GM21423 (cell line): ENCODE measurements around the gene KCNAB2.

Source experiments
- ATAC-seq: cut with Tn5 transposase; IDR thresholded peaks from one replicate; pipeline ENCODE4 v1.9.1; 2021; ENCODE audit warnings: mild to moderate bottlenecking, moderate library complexity; ENCODE audit not compliant: unreplicated experiment

KCNAB2 gene

GRCh38 chr1:6077506-6077905, 31.8 kb downstream of the KCNAB2 start:
- ATAC-seq, result no peak

GRCh38 chr1:6077919-6078318, 32.2 kb downstream of the KCNAB2 start:
- ATAC-seq, result no peak

GRCh38 chr1:6080469-6080868, 34.8 kb downstream of the KCNAB2 start:
- ATAC-seq, result no peak

GRCh38 chr1:6081901-6082300, 36.2 kb downstream of the KCNAB2 start:
- no peak for ATAC-seq

GRCh38 chr1:6082430-6082971, 36.8 kb downstream of the KCNAB2 start:
- ATAC-seq, result no peak

GRCh38 chr1:6083385-6083784, 37.7 kb downstream of the KCNAB2 start:
- no peak for ATAC-seq

- ATAC-seq, result no peak
Measured at GRCh38 chr1:6083801-6084446, 38.2 kb downstream of the KCNAB2 start.

- no peak for ATAC-seq
Measured at GRCh38 chr1:6084781-6085495, 39.2 kb downstream of the KCNAB2 start.

- ATAC-seq, result no peak
Measured at GRCh38 chr1:6085666-6086065, 40.0 kb downstream of the KCNAB2 start.

- ATAC-seq, result no peak
Measured at GRCh38 chr1:6086358-6086757, 40.7 kb downstream of the KCNAB2 start.

GRCh38 chr1:6086762-6087376, 41.2 kb downstream of the KCNAB2 start:
- no peak for ATAC-seq

GRCh38 chr1:6087377-6087772, 41.7 kb downstream of the KCNAB2 start:
- no peak for ATAC-seq

GRCh38 chr1:6087958-6088357, 42.3 kb downstream of the KCNAB2 start:
- no peak for ATAC-seq

GRCh38 chr1:6088956-6089355, 43.3 kb downstream of the KCNAB2 start:
- ATAC-seq, result no peak

GRCh38 chr1:6090288-6090687, 44.6 kb downstream of the KCNAB2 start:
- ATAC-seq, result no peak

- no peak for ATAC-seq
Measured at GRCh38 chr1:6090996-6091822, 45.5 kb downstream of the KCNAB2 start.

- no peak for ATAC-seq
Measured at GRCh38 chr1:6091823-6092109, 46.1 kb downstream of the KCNAB2 start.

- ATAC-seq, result no peak
Measured at GRCh38 chr1:6092211-6092610, 46.5 kb downstream of the KCNAB2 start.

- ATAC-seq, result no peak
Measured at GRCh38 chr1:6093071-6093470, 47.4 kb downstream of the KCNAB2 start.

- no peak for ATAC-seq
Measured at GRCh38 chr1:6093611-6094010, 47.9 kb downstream of the KCNAB2 start.

- ATAC-seq, result no peak
Measured at GRCh38 chr1:6094246-6094645, 48.6 kb downstream of the KCNAB2 start.
